Upper lobe of right lung (tissue), 1 donor: Measurements from ENCODE around the gene AKNA. TPM values are rescaled to one million over a fixed set of nuclear protein-coding genes. Genes with fewer than 3 reads are reported as not detected.

ENCODE experiments used
- ATAC-seq: fragments of 200-7000 bp; cut with Tn5 transposase; one replicate; pipeline ENCODE4 v1.9.1; 2020; ENCODE audit warnings: mild to moderate bottlenecking, moderate library complexity
- DNase-seq: peaks from one replicate; pipeline ENCODE4 v3.0.0-alpha.2; 2020
- H3K27ac ChIP-seq: fragments of 200-600 bp; one replicate; pipeline ENCODE4 v1.8.0; 2022
- H3K27me3 ChIP-seq: fragments of 200-600 bp; one replicate; pipeline ENCODE4 v1.8.0; 2022; ENCODE audit warnings: mild to moderate bottlenecking
- H3K36me3 ChIP-seq: fragments of 200-600 bp; one replicate; pipeline ENCODE4 v1.8.0; 2022
- H3K4me1 ChIP-seq: fragments of 200-600 bp; one replicate; pipeline ENCODE4 v1.8.0; 2022
- H3K4me3 ChIP-seq: fragments of 200-600 bp; one replicate; pipeline ENCODE4 v1.8.0; 2022; ENCODE audit warnings: mild to moderate bottlenecking
- H3K9me3 ChIP-seq: fragments of 200-600 bp; one replicate; pipeline ENCODE4 v1.8.0; 2022
- intact Hi-C: fragments of 100-400 bp; cut with DNase I; formaldehyde crosslinking; loops from one replicate; pipeline ENCODE4 v1.11.0; 2022
- total RNA-seq: library from RNA; stranded (reverse); fragmentation: NEBNext Ultra II Directional; extraction: Animal tissue kit (Norgen Biotek cat#: 25700); gene quantifications from one replicate; pipeline ENCODE4 v1.2.1, GENCODE V29; 2021
- TF ChIP-seq, protein P1 (sequence below): fragments of 200-600 bp; IDR thresholded peaks from one replicate; pipeline ENCODE4 v1.8.0; 2022; ENCODE audit warnings: antibody characterized with exemption
- donor health status: DM: no; HTN: yes; CAD: no; lungs with severe emphysema.

The AKNA gene
- total RNA-seq, 1 donor from 2014 or later = 54.7 TPM

DNA sequence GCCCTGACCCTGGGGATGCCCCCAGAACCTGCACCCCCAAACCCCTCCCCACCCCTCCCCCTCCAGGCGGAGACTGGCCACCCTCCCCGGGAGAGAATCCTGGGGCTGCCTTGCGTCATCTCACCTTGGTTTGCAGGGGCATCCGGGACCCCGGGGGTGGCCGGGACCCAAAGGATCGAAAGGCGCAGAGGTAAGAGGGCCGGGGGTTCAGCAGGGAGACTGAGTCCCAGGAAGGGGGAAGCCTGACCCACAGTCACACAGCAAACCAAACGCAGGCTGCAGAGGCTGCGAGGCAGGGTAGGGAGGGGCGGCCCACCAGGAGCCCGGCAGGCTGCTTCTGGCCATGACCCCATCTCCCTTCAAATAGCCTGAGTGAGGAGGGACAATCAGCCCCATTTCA lies 98.7 kb downstream of the AKNA start:
- H3K4me1 ChIP-seq = peaks cover 4% of the 10 kb centered on the region

DNA sequence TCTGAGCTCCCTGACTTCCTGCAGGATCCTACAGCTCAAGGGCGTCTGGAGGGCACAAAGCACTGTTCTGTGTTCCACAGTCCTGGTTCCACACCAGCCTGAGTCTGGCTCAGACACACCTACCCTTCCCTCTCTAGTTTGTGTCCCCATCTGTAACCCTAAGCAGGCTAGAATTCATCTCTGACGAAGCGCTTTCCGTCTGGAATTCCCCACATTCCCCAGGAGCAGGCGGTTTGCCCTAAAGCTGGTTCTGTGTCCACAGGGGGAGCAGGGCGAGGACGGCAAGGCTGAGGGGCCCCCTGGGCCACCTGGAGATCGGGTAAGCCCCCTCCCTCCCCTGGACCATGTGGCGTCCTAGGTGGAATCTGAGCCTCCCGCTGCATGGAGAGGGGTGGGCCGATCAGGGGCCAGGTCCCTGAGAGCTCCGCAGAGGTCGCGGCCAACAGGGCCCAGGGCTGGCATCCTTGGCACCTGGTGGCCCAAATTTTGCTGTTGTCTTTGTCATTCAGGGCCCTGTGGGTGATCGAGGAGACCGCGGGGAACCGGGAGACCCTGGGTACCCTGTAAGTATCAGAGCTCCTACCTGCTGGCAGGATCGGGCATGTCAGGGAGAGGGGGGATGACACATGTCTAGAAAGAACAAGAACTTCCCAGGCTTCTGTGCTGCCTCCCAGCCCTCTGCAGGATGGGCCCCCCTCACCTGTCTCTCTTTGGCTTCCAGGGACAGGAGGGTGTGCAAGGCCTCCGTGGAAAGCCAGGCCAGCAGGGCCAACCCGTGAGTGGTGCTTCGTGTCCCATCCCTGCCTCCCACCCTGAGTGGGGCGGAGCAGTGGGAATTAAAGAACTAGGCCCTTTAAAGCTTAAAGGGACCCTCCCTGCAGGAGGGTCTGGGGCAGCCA lies 99.3 kb downstream of the AKNA start:
- Histone ChIP-seq H3K27ac (no peak overlapping the region), H3K27me3 (no peaks in the 10 kb centered on the region), H3K4me1 (peaks cover 4% of the 10 kb centered on the region), H3K36me3 (no peaks in the 10 kb centered on the region), H3K4me3 (no peak overlapping the region), H3K9me3 (no peaks in the 10 kb centered on the region)
- TF ChIP-seq, protein P1, sequence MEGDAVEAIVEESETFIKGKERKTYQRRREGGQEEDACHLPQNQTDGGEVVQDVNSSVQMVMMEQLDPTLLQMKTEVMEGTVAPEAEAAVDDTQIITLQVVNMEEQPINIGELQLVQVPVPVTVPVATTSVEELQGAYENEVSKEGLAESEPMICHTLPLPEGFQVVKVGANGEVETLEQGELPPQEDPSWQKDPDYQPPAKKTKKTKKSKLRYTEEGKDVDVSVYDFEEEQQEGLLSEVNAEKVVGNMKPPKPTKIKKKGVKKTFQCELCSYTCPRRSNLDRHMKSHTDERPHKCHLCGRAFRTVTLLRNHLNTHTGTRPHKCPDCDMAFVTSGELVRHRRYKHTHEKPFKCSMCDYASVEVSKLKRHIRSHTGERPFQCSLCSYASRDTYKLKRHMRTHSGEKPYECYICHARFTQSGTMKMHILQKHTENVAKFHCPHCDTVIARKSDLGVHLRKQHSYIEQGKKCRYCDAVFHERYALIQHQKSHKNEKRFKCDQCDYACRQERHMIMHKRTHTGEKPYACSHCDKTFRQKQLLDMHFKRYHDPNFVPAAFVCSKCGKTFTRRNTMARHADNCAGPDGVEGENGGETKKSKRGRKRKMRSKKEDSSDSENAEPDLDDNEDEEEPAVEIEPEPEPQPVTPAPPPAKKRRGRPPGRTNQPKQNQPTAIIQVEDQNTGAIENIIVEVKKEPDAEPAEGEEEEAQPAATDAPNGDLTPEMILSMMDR = no peak
- ATAC-seq = peak; percentile 4
- DNase-seq = peak; percentile 55
- intact Hi-C loops = loop anchor here (10.0 kb wide), 1 partner anchor 134 kb away; the partner anchor contains the start of gene COL27A1

More for the DNA sequence above, 98.7 kb downstream of the AKNA start:
- H3K27ac ChIP-seq = no peak overlapping the region
- H3K36me3 ChIP-seq = no peaks in the 10 kb centered on the region
- no peak overlapping the region for H3K4me3 ChIP-seq
- TF ChIP-seq, protein P1 = no peak
- ATAC-seq (no peak), DNase-seq (peak; percentile 46)
- no peaks in the 10 kb centered on the region for H3K27me3 ChIP-seq
- no peaks in the 10 kb centered on the region for H3K9me3 ChIP-seq
- intact Hi-C loops = loop anchor here (10.0 kb wide), 1 partner anchor 134 kb away; the partner anchor contains the start of gene COL27A1

DNA sequence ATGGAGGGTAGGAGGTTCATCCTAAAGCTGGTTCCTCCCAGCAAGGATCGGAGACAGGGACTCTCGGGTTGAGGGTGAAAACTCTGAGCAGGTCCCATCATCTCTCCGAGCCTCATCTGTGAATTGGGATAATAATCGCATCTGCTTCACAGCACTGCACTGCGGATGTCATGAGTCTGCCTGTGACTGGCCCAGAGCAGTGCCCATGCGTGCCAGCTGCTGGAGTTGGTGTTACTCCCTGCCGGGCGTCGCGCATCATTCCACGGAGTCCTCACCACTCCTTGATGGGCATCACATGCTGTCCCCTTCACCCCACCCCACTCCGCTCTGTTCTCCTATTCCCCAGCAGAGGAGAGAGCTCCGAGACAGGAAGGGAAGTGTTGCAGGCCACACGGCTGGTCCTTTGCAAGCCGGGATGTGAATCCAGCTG lies 100.0 kb downstream of the AKNA start:
- ATAC-seq = no peak
- H3K9me3 ChIP-seq = no peaks in the 10 kb centered on the region
- DNase-seq = no peak
- H3K27ac ChIP-seq = no peak overlapping the region
- no peak overlapping the region for H3K4me3 ChIP-seq
- H3K27me3 ChIP-seq = no peaks in the 10 kb centered on the region
- TF ChIP-seq, protein P1 = no peak
- H3K4me1 ChIP-seq = peaks cover 4% of the 10 kb centered on the region
- intact Hi-C loops = loop anchor here (10.0 kb wide), 1 partner anchor 133 kb away; the partner anchor contains the start of gene COL27A1
- H3K36me3 ChIP-seq = no peaks in the 10 kb centered on the region

DNA sequence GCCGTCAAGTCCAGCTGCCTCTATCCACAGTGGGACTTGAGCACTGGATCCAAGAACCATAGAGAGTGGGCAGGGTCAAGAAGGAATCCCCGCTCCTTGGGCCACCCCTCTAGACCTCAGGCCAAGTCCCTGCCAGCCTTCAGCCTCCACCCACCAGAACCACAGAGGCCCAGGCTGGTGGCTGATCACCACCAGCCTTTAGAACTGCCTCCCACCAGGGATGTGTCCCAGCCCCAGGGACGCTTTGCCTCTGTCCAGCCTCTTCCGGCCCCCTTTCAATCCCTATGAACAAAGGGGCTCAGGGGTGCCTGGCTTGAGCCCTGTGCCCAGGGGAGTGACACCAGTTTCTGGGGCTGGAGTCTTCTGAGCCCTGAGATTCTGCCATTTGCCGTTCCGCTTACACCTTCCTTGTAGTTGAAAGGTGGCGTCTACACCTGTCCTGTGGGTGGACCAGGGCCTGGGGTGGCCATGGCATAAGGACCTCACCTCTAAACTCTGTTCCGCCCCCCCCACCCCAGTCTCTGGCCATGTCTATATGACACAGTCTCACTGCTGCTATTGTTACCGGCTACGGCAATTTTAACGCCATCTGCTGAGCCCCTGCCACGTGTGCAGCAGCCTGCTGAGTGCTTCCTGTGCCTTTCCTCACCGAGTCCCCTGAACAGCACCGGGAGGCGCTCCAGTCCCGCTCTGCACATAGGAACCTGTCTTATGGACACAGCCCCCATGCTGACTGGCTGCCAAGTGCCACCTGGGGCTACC lies 100.6 kb downstream of the AKNA start:
- H3K27ac ChIP-seq = no peak overlapping the region
- ATAC-seq (no peak), DNase-seq (peak; percentile 43)
- H3K9me3 ChIP-seq = no peaks in the 10 kb centered on the region
- no peaks in the 10 kb centered on the region for H3K27me3 ChIP-seq
- intact Hi-C loops = loop anchor here (10.0 kb wide), 1 partner anchor 132 kb away; the partner anchor contains the start of gene COL27A1
- H3K36me3 ChIP-seq = no peaks in the 10 kb centered on the region
- no peak overlapping the region for H3K4me3 ChIP-seq
- H3K4me1 ChIP-seq = peaks cover 4% of the 10 kb centered on the region
- TF ChIP-seq, protein P1 = no peak

DNA sequence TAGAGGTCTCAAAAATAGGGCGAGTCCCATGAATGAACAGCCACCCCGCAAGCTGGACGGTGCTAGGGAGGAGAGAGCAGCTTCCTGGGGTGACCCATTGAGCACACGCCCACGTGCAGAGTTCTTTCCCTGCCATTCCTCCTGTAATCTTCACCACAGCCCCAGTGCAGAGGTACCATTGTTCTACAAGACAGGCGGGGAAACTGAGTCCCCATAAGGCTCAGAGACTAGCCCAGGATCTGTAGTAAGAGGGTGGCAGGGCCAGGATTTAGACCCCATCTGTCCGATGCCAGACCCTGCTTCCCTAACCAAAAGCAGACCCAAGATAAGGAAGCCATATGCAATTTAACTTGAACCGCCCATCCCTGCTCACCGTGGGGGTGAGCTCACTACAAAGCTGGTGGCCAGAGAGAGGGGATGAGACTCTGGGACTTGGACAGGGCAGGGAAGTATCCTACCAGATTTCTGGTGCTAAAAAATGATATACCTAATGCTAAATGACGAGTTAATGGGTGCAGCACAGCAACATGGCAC lies 101.6 kb downstream of the AKNA start:
- no peak overlapping the region for H3K4me3 ChIP-seq
- H3K36me3 ChIP-seq = no peaks in the 10 kb centered on the region
- DNase-seq = peak; percentile 21
- H3K4me1 ChIP-seq = peaks cover 4% of the 10 kb centered on the region
- TF ChIP-seq, protein P1 = no peak
- no peaks in the 10 kb centered on the region for H3K9me3 ChIP-seq
- no peak for ATAC-seq
- H3K27me3 ChIP-seq = no peaks in the 10 kb centered on the region
- intact Hi-C loops = loop anchor here (10.0 kb wide), 1 partner anchor 131 kb away; the partner anchor contains the start of gene COL27A1
- no peak overlapping the region for H3K27ac ChIP-seq
